Measurements from ENCODE around the gene BCL2. TPM values are rescaled to one million over a fixed set of nuclear protein-coding genes. Genes with fewer than 3 reads are reported as not detected.

The BCL2 gene
- total RNA-seq, 1 experiment from 2014 or later, result 1.3 TPM

DNA sequence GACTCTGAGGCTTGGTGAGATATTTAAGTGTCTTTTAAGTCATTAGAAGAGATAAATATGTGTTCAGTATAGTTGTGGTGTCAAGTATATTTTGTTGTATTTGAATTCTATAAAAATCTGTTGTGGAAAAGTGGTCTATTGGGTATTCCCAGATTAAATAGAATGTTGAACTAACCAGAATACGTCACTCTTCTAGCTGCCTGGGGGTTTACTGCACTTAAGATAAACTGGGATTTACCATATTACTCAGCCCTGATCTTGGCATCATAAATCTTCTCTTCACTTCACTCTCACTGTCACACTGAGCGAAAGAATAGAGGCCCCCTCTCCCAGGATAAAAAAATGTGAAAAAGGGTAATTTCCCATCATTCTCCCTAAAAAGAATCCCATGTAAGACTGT is 129.8 kb downstream of the BCL2 start:
- WGBS (ENCODE audit: extremely low coverage, insufficient read length, low lambda C conversion rate), result no CpG with 5 or more reads among the region's 2 CpGs
- Histone ChIP-seq H3K4me2 (ENCODE audit: insufficient read depth, insufficient read length, low read length) (no peak overlapping the region), H3K79me2 (ENCODE audit: insufficient read depth, low read length) (no peaks in the 10 kb centered on the region), H3K18ac (ENCODE audit: insufficient read length, low read depth, low read length) (no peak overlapping the region), H4K20me1 (ENCODE audit: control insufficient read depth, insufficient read depth, insufficient read length) (no peaks in the 10 kb centered on the region), H4K5ac (ENCODE audit: insufficient read length, low read depth, low read length) (no peak overlapping the region), H3K27me3 (ENCODE audit: insufficient read depth, low read length) (no peaks in the 10 kb centered on the region), H3K27ac (ENCODE audit: insufficient read length, low read depth, low read length) (no peak overlapping the region), H2BK20ac (ENCODE audit: low read depth, low read length, poor library complexity, severe bottlenecking) (no peak overlapping the region), H2BK15ac (ENCODE audit: low read depth, low read length) (no peak overlapping the region), H3K9ac (ENCODE audit: extremely low read depth, insufficient read length, low read length) (no peak overlapping the region), H3K4me1 (ENCODE audit: insufficient read depth, low read length) (no peaks in the 10 kb centered on the region), H3K79me1 (ENCODE audit: insufficient read depth, low read depth, low read length, poor library complexity, severe bottlenecking) (no peaks in the 10 kb centered on the region), H2AK5ac (ENCODE audit: insufficient read length, low read length) (no peak overlapping the region), H2AFZ (ENCODE audit: low read length) (no peak overlapping the region), H3K23me2 (ENCODE audit: insufficient read length, low read depth, low read length, poor library complexity, severe bottlenecking) (no peaks in the 10 kb centered on the region), H2BK12ac (ENCODE audit: insufficient read length, low read depth, low read length) (no peak overlapping the region), H3K4ac (ENCODE audit: low read depth, low read length) (no peak overlapping the region), H3K56ac (ENCODE audit: insufficient read length, low read depth, low read length) (no peak overlapping the region), H3K23ac (ENCODE audit: insufficient read length, low read depth, low read length) (no peak overlapping the region), H4K91ac (ENCODE audit: insufficient read length, low read depth, low read length) (no peak overlapping the region), H3K9me3 (ENCODE audit: control insufficient read depth, low read depth, low read length) (no peaks in the 10 kb centered on the region), H2BK120ac (ENCODE audit: low read depth, low read length, poor library complexity, severe bottlenecking) (no peak overlapping the region), H2BK5ac (ENCODE audit: insufficient read length, low read length) (no peak overlapping the region), H3K14ac (ENCODE audit: insufficient read depth, low read length) (no peak overlapping the region), H3T11ph (ENCODE audit: low read length) (no peak overlapping the region), H4K8ac (replicated peaks; ENCODE audit: insufficient read length, low read depth, low read length) (no peak overlapping the region)
- Mint-ChIP-seq H3K36me3 (ENCODE audit: insufficient read depth in 1 of 3, low read depth in 3 of 3) (no peaks in the 10 kb centered on the region), H3K4me3 (no peak overlapping the region), H3K4me1 (no peaks in the 10 kb centered on the region), H3K27ac (no peak overlapping the region), H3K9me3 (no peaks in the 10 kb centered on the region; a peak in 2 of 5 replicates), H3K27me3 (ENCODE audit: low read depth) (no peaks in the 10 kb centered on the region; the same call in 1 of the 2 replicates)
- no peak for DNase-seq
- TF ChIP-seq, protein P1, sequence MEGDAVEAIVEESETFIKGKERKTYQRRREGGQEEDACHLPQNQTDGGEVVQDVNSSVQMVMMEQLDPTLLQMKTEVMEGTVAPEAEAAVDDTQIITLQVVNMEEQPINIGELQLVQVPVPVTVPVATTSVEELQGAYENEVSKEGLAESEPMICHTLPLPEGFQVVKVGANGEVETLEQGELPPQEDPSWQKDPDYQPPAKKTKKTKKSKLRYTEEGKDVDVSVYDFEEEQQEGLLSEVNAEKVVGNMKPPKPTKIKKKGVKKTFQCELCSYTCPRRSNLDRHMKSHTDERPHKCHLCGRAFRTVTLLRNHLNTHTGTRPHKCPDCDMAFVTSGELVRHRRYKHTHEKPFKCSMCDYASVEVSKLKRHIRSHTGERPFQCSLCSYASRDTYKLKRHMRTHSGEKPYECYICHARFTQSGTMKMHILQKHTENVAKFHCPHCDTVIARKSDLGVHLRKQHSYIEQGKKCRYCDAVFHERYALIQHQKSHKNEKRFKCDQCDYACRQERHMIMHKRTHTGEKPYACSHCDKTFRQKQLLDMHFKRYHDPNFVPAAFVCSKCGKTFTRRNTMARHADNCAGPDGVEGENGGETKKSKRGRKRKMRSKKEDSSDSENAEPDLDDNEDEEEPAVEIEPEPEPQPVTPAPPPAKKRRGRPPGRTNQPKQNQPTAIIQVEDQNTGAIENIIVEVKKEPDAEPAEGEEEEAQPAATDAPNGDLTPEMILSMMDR (conservative IDR thresholded peaks at IDR 0.05), result no peak

Measured in H9 (cell line).